HG02798 (cell line): ENCODE results near the gene METTL25B.

Experiments
- ATAC-seq: cut with Tn5 transposase; IDR thresholded peaks from one replicate; pipeline ENCODE4 v1.9.1; 2021; ENCODE audit warnings: mild to moderate bottlenecking; ENCODE audit not compliant: unreplicated experiment, poor library complexity

Gene METTL25B

GRCh38 chr1:156725683-156726280, 2.5 kb upstream of the METTL25B start:
- peak; percentile 41 for ATAC-seq

- ATAC-seq: no peak
These were observed 1.6 kb upstream of the METTL25B start for GRCh38 chr1:156726549-156727226.

- ATAC-seq: no peak
These were observed 777 bp upstream of the METTL25B start for GRCh38 chr1:156727492-156727891.

GRCh38 chr1:156728599-156729462, 562 bp downstream of the METTL25B start, which contains the start of gene ISG20L2:
Gene ISG20L2 (minus strand): TSS chr1:156728766. CDS start chr1:156727652, 1,114 bp downstream.
- peak; percentile 91 for ATAC-seq

GRCh38 chr1:156733989-156734584, 5.8 kb downstream of the METTL25B start:
- no peak for ATAC-seq

GRCh38 chr1:156738407-156738806, 10.1 kb downstream of the METTL25B start:
- no peak for ATAC-seq

- ATAC-seq: no peak
These were observed 10.6 kb downstream of the METTL25B start for GRCh38 chr1:156738916-156739315.

- ATAC-seq: peak; percentile 0
These were observed 12.0 kb downstream of the METTL25B start for GRCh38 chr1:156740237-156740740.

- peak; percentile 91 for ATAC-seq
These were observed 12.6 kb downstream of the METTL25B start, which contains the start of gene MRPL24 for GRCh38 chr1:156740741-156741480. Gene MRPL24 (minus strand): TSS chr1:156741088. CDS start chr1:156738704, 2,384 bp downstream.

- peak; percentile 4 for ATAC-seq
These were observed 13.3 kb downstream of the METTL25B start for GRCh38 chr1:156741481-156741983.

- ATAC-seq: no peak
These were observed 13.7 kb downstream of the METTL25B start for GRCh38 chr1:156742017-156742416.

GRCh38 chr1:156742801-156743200, 14.5 kb downstream of the METTL25B start:
- ATAC-seq: no peak

- no peak for ATAC-seq
These were observed 15.4 kb downstream of the METTL25B start for GRCh38 chr1:156743367-156744302.

GRCh38 chr1:156744344-156744743, 16.1 kb downstream of the METTL25B start:
- no peak for ATAC-seq

GRCh38 chr1:156744786-156745419, 16.6 kb downstream of the METTL25B start:
- ATAC-seq: no peak

- no peak for ATAC-seq
These were observed 17.6 kb downstream of the METTL25B start for GRCh38 chr1:156745881-156746280.

GRCh38 chr1:156746406-156746727, 18.1 kb downstream of the METTL25B start:
- no peak for ATAC-seq
